Heart right ventricle (tissue), 16 donors: Measurements from ENCODE around the gene ARCN1. TPM values are rescaled to one million over a fixed set of nuclear protein-coding genes. Genes with fewer than 3 reads are reported as not detected.

Source experiments
- ATAC-seq, 8 donors: fragments of 200-7000 bp; cut with Tn5 transposase; one replicate each; pipeline ENCODE4 v1.9.1; 2020; ENCODE audit warnings: mild to moderate bottlenecking in 8 of 8, moderate library complexity in 8 of 8, moderate number of reproducible peaks in 1 of 8
- DNase-seq, 2 donors: peaks; one replicate each; pipeline ENCODE4 v3.0.0-alpha.2; 2020
- H3K27ac ChIP-seq, 10 donors: fragments of 200-600 bp; sonication (generic) in 2 of 10; one replicate each; pipeline versions ENCODE4 v1.5.0 to v1.8.0; 2020 to 2022; ENCODE audit warnings: mild to moderate bottlenecking in 3 of 10
- H3K27me3 ChIP-seq, 7 donors: fragments of 200-600 bp; one replicate each; pipeline ENCODE4 v1.8.0; 2021 to 2022; ENCODE audit warnings: mild to moderate bottlenecking in 2 of 7
- H3K36me3 ChIP-seq, 9 donors: fragments of 200-600 bp; sonication (generic) in 1 of 9; one replicate each; pipeline versions ENCODE4 v1.5.0 to v1.8.0; 2020 to 2022; ENCODE audit warnings: mild to moderate bottlenecking in 2 of 9
- H3K4me1 ChIP-seq, 9 donors: fragments of 200-600 bp; sonication (generic) in 1 of 9; one replicate each; pipeline versions ENCODE4 v1.5.0 to v1.8.0; 2020 to 2022; ENCODE audit warnings: mild to moderate bottlenecking in 4 of 9
- H3K4me3 ChIP-seq, 10 donors: fragments of 200-600 bp; sonication (generic) in 2 of 10; one replicate each; pipeline versions ENCODE4 v1.5.0 to v1.8.0; 2020 to 2022; ENCODE audit warnings: mild to moderate bottlenecking in 7 of 10, moderate library complexity in 2 of 10
- H3K9me3 ChIP-seq, 11 donors: fragments of 200-600 bp in 10 of 11; sonication (generic) in 2 of 11; one replicate each; pipeline versions ENCODE4 v1.5.0 to v1.8.0; 2013 to 2022; ENCODE audit warnings: mild to moderate bottlenecking in 2 of 11, control low read depth in 1 of 11, moderate library complexity in 1 of 11
- CTCF ChIP-seq, 9 donors: fragments of 200-600 bp; sonication (generic) in 2 of 9; IDR thresholded peaks; one replicate each; pipeline versions ENCODE4 v1.5.0 to v1.8.0; 2021 to 2022; ENCODE audit warnings: antibody characterized with exemption in 9 of 9, mild to moderate bottlenecking in 5 of 9, moderate library complexity in 1 of 9
- WGBS, 2 donors: extraction: QIAGEN DNeasy Blood & Tissue Kit; methylation state at CpG; one replicate each; pipeline ENCODE4 v1.1.7; 2013; ENCODE audit warnings: inconsistent platforms in 1 of 2; 5-methylcytosine and 5-hydroxymethylcytosine counted together
- intact Hi-C, 10 donors: fragments of 100-400 bp; cut with DNase I; formaldehyde crosslinking; loops; one replicate each; pipeline versions ENCODE4 v1.11.1 to v1.14.2; 2022
- polyA plus RNA-seq, 2 donors: library from polyadenylated mRNA; stranded (reverse); fragments of 200-250 nt; gene quantifications; one replicate each; pipeline ENCODE4 v1.2.3, GENCODE V29; 2013
- total RNA-seq, 10 donors: library from RNA; stranded (reverse); fragmentation: NEBNext Ultra II Directional in 3 of 10; extraction: Animal tissue kit (Norgen Biotek cat#: 25700) in 3 of 10; gene quantifications; one replicate each; pipeline versions ENCODE4 v1.2.1 to v1.2.4, GENCODE V29; 2021 to 2023
- donor health status: Arrhythmogenic right ventricular cardiomyopathy.
- donor health status: ischemic (EF 13 %, LVEDD 7.1; RV severe dilation, severe dysfunction).
- donor health status: healthy with polysubstance abuse.
- donor health status: DM: no; HTN: yes; CAD: no.
- donor health status: DM: no; HTN: no; CAD: no.
- donor health status: ischemic (EF 25% LVEDD 6.9; RV normal size, moderate dysfunction).
- donor health status: ischemic (EF 25% LVEDD 5.7; RV mildly dilated, moderate dysfunction).
- donor health status: healthy.
- donor health status: DM: yes; HTN: yes; CAD: no.
- donor health status: Ischemic cardiomyopathy.
- donor health status: ischemic (EF 35%, LVEDD 5.7; RV mildly dilated, moderate dysfunction).
- donor health status: nonischemic (EF 11% LVEDD 7.7; RV severe dilation, severe dysfunction).
- donor health status: DM: yes; HTN: yes; CAD: no.
- donor health status: PGD.
- donor health status: ischemic (EF 29% LVEDD 5.4; RV normal size, mild dysfunction).
- donor health status: nonischemic (EF 23%, LVEDD 6.1; RV moderate dilation, normal function).

ARCN1 gene
- total and polyA plus RNA-seq, 12 donors = 48.8 to 122 (median 94.5) TPM

GRCh38 chr11:118621784-118622375 is 49.7 kb downstream of the ARCN1 start:
- 33 to 45% methylated on average over 4 of the region's 4 CpGs for WGBS, 2 donors
- peak in 1 of 8 donors; percentile 1 for ATAC-seq
- peaks cover 48 to 99% (median 74%) of the 10 kb centered on the region in 9 donors for H3K4me1 ChIP-seq
- H3K36me3 ChIP-seq = peaks cover 0 to 59% (median 35%) of the 10 kb centered on the region in 9 donors
- peak overlapping the region; percentile 19 to 64 (median 58) for H3K4me3 ChIP-seq
- TF ChIP-seq CTCF (IDR thresholded peaks at IDR 0.05) = no peak
- intact Hi-C loops = no loop called here
- H3K27ac ChIP-seq = peak overlapping the region; percentile 33 to 96 (median 90)
- H3K9me3 ChIP-seq = no peaks in the 10 kb centered on the region
- DNase-seq = no peak
- H3K27me3 ChIP-seq = peaks cover 0 to 16% (median 0%) of the 10 kb centered on the region in 7 donors

- peaks cover 3 to 59% (median 35%) of the 10 kb centered on the region in 9 donors for H3K36me3 ChIP-seq
- DNase-seq (peak; percentile 55 to 67), ATAC-seq (peak; percentile 17 to 61 (median 46))
- peak overlapping the region; percentile 62 to 96 (median 90) for H3K27ac ChIP-seq
- H3K4me1 ChIP-seq = peaks cover 41 to 99% (median 67%) of the 10 kb centered on the region in 9 donors
- peaks cover 0 to 16% (median 0%) of the 10 kb centered on the region in 7 donors for H3K27me3 ChIP-seq
- peak overlapping the region in 8 of 10 donors; percentile 40 to 64 (median 60) for H3K4me3 ChIP-seq
- WGBS, 2 donors = 36 to 49% methylated on average over 9 of the region's 9 CpGs
- no peaks in the 10 kb centered on the region for H3K9me3 ChIP-seq
- intact Hi-C loops = no loop called here
- no peak for TF ChIP-seq CTCF (IDR thresholded peaks at IDR 0.05)
Measured at GRCh38 chr11:118622376-118623268, 50.4 kb downstream of the ARCN1 start.

- WGBS, 2 donors = 30 to 42% methylated on average over 4 of the region's 4 CpGs
- H3K36me3 ChIP-seq = peaks cover 5 to 60% (median 37%) of the 10 kb centered on the region in 9 donors
- ATAC-seq (peak in 2 of 8 donors; percentile 0), DNase-seq (no peak)
- intact Hi-C loops = no loop called here
- H3K27ac ChIP-seq = peak overlapping the region; percentile 62 to 96 (median 90)
- peaks cover 0 to 16% (median 0%) of the 10 kb centered on the region in 7 donors for H3K27me3 ChIP-seq
- no peak for TF ChIP-seq CTCF (IDR thresholded peaks at IDR 0.05)
- no peaks in the 10 kb centered on the region for H3K9me3 ChIP-seq
- H3K4me1 ChIP-seq = peaks cover 43 to 99% (median 67%) of the 10 kb centered on the region in 9 donors
- H3K4me3 ChIP-seq = peak overlapping the region in 3 of 10 donors; percentile 5 to 60 (median 17)
Measured at GRCh38 chr11:118623269-118623655, 51.1 kb downstream of the ARCN1 start.

- H3K9me3 ChIP-seq = no peaks in the 10 kb centered on the region
- ATAC-seq (no peak), DNase-seq (no peak)
- H3K36me3 ChIP-seq = peaks cover 5 to 72% (median 56%) of the 10 kb centered on the region in 9 donors
- H3K4me3 ChIP-seq = no peak overlapping the region
- intact Hi-C loops = no loop called here
- H3K4me1 ChIP-seq = peaks cover 47 to 99% (median 67%) of the 10 kb centered on the region in 9 donors
- H3K27me3 ChIP-seq = peaks cover 0 to 16% (median 0%) of the 10 kb centered on the region in 7 donors
- 76 to 80% methylated on average over 6 of the region's 6 CpGs for WGBS, 2 donors
- TF ChIP-seq CTCF (IDR thresholded peaks at IDR 0.05) = no peak
- H3K27ac ChIP-seq = peak overlapping the region in 2 of 10 donors; percentile 7 to 44
Measured at GRCh38 chr11:118625036-118625690, 53.0 kb downstream of the ARCN1 start.
